Fibroblast of skin of back (primary cell): Measurements from ENCODE around the gene TFF2. TPM values are rescaled to one million over a fixed set of nuclear protein-coding genes. Genes with fewer than 3 reads are reported as not detected.

ENCODE experiments used
- DNase-seq: peaks from one replicate; pipeline ENCODE4 v3.0.0-alpha.2; 2013
- polyA plus RNA-seq, 2 experiments: library from polyadenylated mRNA; unstranded; fragments of 120-200 nt; gene quantifications; one replicate each; pipeline ENCODE4 v1.2.1, GENCODE V29; 2013; ENCODE audit not compliant: insufficient read length in 2 of 2

TFF2 gene, protein sequence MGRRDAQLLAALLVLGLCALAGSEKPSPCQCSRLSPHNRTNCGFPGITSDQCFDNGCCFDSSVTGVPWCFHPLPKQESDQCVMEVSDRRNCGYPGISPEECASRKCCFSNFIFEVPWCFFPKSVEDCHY
- polyA plus RNA-seq (2013, experiment 1 of 2; ENCODE audit: insufficient read length) = not detected
- not detected for polyA plus RNA-seq (2013, experiment 2 of 2; ENCODE audit: insufficient read length)

GRCh38 chr21:42350927-42351426 lies at the start of gene TFF2:
Gene TFF2 (minus strand): TSS chr21:42350994. CDS start chr21:42350957, 37 bp downstream.
- DNase-seq = no peak

DNA sequence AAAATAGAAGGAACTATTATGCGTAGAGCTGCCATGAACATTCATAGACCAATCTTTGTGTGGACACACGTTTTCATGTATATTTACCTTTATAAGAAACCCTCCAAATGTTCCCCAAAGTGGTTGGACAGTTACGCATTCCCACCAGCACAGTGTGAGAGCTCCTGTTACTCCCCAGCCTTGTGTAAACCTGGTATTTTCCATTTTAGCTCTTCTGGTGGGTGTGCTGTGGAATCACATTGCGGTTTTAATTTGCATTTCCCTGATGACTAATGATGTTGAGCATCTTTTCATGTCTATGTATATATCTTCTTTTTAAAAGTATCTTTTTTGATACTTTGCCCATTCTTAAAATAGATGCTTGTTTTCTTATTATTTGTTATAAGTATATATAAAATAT lies 49.7 kb upstream of the TFF2 start:
- DNase-seq = peak; percentile 29

- no peak for DNase-seq
Measured at GRCh38 chr21:42398436-42399028, 47.7 kb upstream of the TFF2 start.

GRCh38 chr21:42397746-42398394 lies 47.1 kb upstream of the TFF2 start:
- no peak for DNase-seq

DNA sequence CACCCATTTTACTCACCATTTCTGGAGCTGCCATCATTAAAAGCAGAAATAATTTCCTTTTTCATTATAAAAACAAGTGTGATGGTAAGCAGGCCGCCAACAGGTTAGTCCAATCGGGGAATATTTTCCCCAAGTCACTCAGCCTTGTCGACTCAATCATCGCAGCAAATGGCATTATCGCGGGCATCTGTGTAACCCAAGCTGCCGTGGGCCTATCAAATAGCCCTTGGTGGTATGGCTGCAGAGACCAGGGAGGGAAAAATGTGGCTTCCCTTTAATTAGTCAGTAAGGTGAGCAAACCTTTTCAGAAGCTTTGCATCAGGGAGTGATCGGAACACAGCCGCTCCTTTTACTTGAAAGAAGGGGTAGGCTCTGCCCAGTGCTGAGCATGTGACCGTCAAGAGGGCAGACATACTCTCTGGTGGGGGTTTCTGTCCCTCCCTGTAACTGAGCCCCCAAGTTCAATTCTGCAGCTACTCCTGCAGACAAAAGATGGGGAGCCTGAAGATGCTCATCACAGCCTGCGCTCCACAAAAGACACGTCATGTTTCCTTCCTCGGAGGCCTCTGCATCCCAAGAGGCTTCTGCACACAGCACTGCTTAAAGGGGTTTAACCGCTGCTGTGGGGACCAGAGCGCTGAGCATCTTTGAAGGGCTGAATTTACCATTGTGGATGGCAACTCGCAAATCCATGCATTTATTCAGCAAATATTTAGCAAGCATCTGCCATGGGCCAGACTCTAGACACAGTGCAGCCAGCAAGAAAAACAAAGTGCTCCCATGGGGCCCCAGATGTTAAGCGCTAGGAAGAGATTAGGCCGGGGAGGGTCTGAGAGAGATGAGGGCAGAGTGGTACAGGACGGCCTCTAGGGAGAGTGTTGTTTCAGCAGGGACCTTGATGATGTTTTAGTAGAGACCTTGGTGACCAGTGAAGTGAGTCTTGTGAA lies 46.3 kb upstream of the TFF2 start:
- DNase-seq = no peak

DNA sequence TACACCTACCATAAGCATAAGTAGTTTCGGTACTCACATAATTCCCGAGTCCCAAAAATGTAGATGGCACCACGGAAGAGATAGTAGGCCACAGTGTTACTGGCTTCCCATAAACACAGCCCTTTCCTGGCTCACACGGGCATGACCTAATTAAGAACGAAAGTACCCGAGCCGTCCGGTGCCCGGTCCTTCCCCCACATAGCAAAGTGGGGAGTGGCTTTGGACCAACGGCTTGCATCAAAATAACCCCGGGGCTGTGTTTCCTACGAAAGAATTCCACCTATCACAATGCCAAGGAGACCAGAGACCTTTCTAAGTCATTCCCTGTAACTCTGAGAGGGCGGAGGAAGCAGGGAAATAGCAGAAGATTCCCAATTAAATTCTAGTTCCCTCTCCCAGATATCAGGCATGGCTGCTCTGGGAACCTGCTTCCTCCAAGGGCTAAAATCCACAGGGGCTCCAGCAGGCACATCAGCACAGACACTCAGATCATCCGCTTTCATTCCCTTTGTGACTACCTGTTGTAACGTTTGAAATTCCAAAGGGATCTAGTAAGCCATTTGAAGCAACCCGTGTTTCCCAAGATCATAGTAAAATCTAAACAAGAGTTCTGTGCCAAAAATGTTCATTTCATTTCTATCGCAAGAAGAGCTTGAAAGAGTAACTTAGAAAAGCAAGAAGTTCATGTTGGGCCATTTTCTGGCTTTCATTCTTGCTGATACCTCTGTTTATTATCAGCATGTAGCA lies 45.3 kb upstream of the TFF2 start, which contains the start of gene TMPRSS3:
Gene TMPRSS3 (minus strand): TSS at position 148 of the 747 bp plus-strand sequence. CDS start 635 bp downstream, outside the sequence.
- no peak for DNase-seq

DNA sequence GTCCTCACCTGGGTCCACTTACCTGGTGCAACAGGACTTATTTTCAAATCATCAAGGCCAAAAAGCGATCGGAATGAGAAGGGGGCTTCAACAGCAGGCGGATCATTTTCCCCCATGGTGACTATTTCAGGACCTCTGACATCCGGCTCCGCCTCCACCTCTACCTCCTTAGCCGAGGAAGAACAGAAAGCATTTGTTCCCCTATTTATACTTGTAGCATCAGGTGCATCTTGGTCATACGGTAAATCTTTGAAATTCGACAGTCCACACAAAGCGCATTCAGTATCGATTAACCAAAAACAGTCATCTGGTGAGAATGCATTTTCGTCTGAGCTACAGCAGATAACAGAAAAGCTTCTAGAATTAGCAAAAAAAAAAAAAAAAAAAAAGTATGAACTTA lies 44.5 kb upstream of the TFF2 start:
- DNase-seq = no peak

- no peak for DNase-seq
Measured at GRCh38 chr21:42393443-42393950, 42.7 kb upstream of the TFF2 start.

DNA sequence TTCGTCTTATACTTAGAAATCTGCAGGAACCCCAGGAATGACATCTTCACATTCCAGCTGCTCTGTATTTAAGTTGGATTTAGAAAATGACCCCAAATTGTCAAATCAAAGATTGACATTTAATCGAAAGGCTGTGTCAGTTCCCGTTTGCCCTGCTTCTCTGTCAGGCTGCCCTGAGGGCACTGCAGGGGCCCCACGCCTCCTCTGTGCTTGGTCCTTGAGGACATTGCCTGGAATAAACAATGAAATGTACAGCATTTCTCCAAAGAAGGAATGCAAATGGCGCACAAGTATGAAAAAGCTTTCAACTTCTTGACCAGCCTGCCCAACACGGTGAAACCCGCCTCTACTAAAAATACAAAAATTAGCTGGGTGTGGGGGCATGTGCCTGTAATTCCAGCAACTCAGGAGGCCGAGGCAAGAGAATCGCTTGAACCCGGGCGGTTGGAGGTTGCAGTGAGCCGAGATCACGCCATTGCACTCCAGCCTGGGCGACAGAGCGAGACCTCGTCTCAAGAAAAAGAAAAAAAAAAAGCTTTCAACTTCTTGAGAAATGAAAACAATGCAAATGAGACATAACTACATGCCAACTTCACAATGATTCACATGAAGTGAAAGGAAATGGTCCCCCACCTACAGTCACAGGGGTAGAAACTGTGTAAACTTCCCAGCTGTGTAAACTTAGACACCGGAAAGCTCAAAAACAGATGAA lies 42.1 kb upstream of the TFF2 start:
- DNase-seq = no peak

- DNase-seq = no peak
Measured at GRCh38 chr21:42391297-42391696, 40.5 kb upstream of the TFF2 start.

DNA sequence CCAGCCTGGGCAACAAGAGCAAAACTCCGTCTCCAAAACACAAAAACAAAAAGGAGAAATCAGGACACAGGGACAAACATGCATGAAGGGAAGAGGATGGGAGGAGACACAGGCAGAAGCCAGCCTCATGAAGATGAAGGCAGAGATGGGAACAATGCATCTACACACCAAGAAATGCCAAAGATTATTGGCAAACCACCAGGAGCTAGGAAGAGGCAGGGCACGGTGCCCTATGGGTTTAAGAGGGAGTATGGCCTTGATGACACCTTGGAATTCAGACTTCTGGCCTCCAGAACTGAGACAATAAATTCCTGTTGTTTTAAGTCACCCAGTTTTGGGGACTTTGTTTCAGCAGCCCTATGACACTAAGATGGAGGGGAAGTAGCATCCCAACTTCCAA lies 39.9 kb upstream of the TFF2 start:
- DNase-seq = no peak

GRCh38 chr21:42390193-42390592 lies 39.4 kb upstream of the TFF2 start:
- no peak for DNase-seq

GRCh38 chr21:42389449-42389835 lies 38.6 kb upstream of the TFF2 start:
- no peak for DNase-seq

DNA sequence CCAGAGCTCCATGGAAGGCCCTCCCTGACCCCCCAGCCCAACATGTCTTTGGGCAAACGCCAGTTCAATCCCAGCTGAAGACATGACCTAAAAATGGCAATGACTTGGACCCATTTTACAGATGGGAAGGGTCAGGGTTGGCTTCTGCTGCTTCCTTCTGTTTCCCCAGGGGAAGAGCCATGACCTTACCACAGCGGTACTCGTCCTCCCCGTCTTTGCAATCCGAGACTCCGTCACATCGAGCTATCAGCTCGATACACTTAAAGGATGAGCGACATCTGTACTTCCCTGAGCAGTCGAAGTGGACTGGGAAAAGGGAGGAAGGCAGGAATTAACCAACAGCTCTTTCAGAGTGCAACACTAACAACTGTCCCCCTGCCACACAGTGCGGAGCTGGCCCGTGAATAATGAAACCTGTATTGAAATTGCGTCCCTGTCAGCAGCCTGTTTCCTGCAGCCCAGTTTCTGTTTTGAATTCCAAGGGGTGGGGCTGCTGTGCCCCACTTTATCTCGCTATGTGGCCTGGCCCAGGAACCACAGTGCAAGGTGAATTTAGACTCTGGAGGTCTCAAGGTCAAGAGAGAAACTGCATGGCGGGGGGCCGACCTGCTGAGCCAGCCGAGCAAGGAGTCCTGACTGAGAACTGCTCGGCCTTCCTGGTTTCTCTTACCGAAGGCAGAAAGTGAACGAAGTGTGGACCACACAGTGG lies 38.1 kb upstream of the TFF2 start:
- no peak for DNase-seq

DNA sequence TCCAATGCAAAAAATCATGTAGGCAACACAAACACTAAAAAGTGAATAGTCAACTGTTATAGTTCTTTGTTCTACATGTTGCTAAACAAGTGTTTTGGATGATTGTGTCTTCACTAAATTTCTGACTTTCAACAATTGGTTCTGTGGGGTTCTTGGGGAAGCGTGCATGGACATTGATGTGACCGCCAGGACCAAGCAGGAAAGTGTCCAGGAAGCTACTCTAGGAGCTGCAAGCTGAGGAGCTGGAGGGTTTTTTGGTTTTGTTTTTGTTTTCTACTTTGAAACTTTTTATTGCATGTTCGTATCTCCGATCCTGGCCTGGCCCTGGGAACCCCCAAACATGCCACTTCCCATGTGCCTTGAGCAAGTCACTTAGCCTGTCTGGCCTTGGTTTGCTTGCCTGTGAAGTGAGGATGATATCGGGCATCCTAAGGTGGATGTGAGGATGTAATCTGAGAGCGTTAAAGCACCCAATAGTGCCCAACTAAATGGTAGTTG lies 37.1 kb upstream of the TFF2 start:
- DNase-seq = no peak

DNA sequence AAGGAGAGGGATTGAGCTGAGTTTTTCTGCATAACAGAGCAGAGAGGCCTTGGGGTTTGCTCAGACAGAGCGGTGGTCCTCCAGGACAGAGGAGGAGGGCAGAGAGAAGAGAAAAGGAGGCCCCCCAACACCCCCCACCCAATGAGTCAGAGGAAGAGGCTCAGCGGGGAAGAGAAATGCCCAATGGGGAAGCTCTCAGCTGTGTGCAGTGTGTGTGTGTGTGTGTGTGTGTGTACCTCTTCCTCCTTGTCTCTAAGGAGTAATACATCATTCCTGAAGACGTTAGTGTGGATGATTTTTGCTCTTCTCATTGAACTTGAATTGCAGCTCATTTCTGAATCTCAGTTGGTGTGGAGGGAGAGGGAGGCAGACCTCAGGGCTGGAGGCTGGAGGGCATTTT lies 36.4 kb upstream of the TFF2 start:
- no peak for DNase-seq

DNA sequence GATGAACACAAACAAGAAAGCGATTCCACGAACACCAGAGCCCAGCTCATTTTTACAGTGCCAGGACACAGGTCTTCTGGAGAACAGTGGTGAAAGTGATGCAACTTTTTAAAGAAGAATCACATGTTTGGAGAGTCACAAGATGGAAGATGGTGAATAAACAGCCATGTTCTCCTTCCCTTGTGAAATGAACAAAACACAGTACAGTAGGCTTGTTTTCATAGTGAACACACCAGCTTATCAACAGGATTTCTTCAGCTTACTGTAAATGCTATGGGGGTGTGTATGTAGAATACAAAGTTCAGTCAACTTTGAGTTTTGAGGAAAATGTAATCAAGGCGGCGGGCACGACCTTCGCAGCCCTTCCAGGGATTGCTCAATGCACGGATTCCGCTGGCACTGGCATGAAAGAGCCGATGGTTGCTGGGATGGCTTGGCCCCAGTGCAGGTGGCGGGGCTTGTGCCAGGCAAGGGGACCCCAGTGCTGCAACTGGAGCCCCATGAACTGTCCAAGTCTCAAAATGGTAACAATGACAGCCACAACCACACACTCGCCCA lies 35.3 kb upstream of the TFF2 start:
- DNase-seq = no peak

- DNase-seq = no peak
Measured at GRCh38 chr21:42385619-42386018, 34.8 kb upstream of the TFF2 start.

- DNase-seq = no peak
Measured at GRCh38 chr21:42384989-42385388, 34.2 kb upstream of the TFF2 start.
